WERI-Rb-1 (cell line): ENCODE measurements around the gene TNFRSF9.

Experiments
- DNase-seq: peaks from one replicate; pipeline ENCODE4 v3.0.0-alpha.2; 2020
- H3K27ac ChIP-seq: fragments of 250-450 bp; sonication (Bioruptor Pico); 2 replicates; pipeline ENCODE4 v1.5.1; 2020; ENCODE audit warnings: mild to moderate bottlenecking, moderate library complexity
- H3K27me3 ChIP-seq: fragments of 250-450 bp; sonication (Bioruptor Pico); 2 replicates; pipeline ENCODE4 v1.5.1; 2021; ENCODE audit warnings: mild to moderate bottlenecking, low read depth, moderate library complexity; ENCODE audit not compliant: insufficient read depth, severe bottlenecking
- H3K36me3 ChIP-seq: fragments of 250-450 bp; sonication (Bioruptor Pico); 2 replicates; pipeline ENCODE4 v1.5.1; 2020; ENCODE audit warnings: mild to moderate bottlenecking, moderate library complexity
- H3K4me3 ChIP-seq: 2 replicates; pipeline ENCODE4 v1.5.1; 2011; ENCODE audit warnings: low read depth, mild to moderate bottlenecking, control low read depth, low read length
- H3K9me3 ChIP-seq: fragments of 250-450 bp; sonication (Bioruptor Pico); 2 replicates; pipeline ENCODE4 v1.5.1; 2021; ENCODE audit warnings: mild to moderate bottlenecking, moderate library complexity; ENCODE audit not compliant: severe bottlenecking
- TF ChIP-seq, protein P1 (sequence below): IDR thresholded peaks from 2 replicates; pipeline ENCODE4 v1.5.1; 2011; ENCODE audit warnings: low read depth, mild to moderate bottlenecking, control low read depth, inconsistent platforms, low read length

The TNFRSF9 gene

DNA sequence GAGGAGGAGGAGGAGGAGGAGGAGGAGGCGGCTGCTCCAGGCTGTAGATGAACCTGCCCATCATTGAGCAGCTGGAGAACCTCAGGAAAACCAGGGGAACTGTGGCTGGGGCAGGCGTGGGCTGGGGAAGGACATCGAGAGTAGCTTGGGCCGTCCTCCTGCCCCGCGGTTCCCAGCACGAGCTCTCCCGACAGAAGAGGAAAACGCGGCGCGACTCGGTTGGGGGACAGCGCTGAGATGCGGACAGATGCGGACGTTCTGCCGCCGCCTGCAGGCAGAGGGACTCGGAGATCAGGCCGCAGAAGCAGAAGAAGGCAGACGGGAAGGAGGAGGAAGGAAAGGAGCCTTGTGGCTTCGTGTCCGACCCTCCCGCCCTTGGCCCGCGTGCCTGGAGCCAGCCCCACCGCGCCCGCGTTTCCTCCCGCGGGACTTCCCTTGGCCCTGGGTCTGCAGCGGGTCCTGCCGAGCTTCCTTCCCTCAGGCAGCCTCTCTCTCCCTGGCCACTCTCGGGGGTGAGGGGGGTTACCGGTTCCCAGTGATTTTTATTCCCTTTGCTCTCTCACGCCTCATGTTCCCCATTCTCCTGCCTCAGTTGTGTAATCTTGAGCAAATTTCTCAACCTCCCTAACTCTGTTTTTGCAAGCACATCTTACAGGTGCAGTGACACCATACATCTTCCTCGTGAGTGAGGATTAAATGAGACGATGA lies 1.7 kb upstream of the TNFRSF9 start:
- H3K27me3 ChIP-seq: no peaks in the 10 kb centered on the region

DNA sequence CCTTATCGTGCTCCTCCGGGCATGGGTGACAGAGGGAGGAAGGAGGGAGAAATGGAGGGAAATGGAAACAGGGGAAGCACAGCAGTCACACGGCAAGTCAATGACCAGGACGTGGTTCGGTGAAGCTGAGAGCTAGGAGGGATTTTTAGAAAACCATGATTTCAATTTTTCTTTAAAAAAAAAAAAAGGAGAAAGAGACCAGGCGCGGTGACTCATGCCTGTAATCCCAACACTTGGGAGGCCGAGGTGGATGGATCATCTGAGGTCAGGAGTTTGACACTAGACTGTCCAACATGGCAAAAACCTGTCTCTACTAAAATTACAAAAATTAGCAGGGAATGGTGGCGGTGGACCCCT lies 776 bp upstream of the TNFRSF9 start:
- H3K4me3 ChIP-seq: no peak overlapping the region
- H3K27ac ChIP-seq: no peak overlapping the region
- H3K9me3 ChIP-seq: no peaks in the 10 kb centered on the region
- TF ChIP-seq, protein P1, sequence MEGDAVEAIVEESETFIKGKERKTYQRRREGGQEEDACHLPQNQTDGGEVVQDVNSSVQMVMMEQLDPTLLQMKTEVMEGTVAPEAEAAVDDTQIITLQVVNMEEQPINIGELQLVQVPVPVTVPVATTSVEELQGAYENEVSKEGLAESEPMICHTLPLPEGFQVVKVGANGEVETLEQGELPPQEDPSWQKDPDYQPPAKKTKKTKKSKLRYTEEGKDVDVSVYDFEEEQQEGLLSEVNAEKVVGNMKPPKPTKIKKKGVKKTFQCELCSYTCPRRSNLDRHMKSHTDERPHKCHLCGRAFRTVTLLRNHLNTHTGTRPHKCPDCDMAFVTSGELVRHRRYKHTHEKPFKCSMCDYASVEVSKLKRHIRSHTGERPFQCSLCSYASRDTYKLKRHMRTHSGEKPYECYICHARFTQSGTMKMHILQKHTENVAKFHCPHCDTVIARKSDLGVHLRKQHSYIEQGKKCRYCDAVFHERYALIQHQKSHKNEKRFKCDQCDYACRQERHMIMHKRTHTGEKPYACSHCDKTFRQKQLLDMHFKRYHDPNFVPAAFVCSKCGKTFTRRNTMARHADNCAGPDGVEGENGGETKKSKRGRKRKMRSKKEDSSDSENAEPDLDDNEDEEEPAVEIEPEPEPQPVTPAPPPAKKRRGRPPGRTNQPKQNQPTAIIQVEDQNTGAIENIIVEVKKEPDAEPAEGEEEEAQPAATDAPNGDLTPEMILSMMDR: no peak
- no peak for DNase-seq
- no peaks in the 10 kb centered on the region for H3K36me3 ChIP-seq
- no peaks in the 10 kb centered on the region for H3K27me3 ChIP-seq

More for the DNA sequence above, 1.7 kb upstream of the TNFRSF9 start:
- H3K27ac ChIP-seq: no peak overlapping the region
- peak overlapping the region; percentile 26; the same call in 1 of the 2 replicates for H3K4me3 ChIP-seq
- peak; percentile 45 for DNase-seq
- TF ChIP-seq, protein P1: peak; percentile 48; the same call in 1 of the 2 replicates
- H3K36me3 ChIP-seq: no peaks in the 10 kb centered on the region
- no peaks in the 10 kb centered on the region for H3K9me3 ChIP-seq

DNA sequence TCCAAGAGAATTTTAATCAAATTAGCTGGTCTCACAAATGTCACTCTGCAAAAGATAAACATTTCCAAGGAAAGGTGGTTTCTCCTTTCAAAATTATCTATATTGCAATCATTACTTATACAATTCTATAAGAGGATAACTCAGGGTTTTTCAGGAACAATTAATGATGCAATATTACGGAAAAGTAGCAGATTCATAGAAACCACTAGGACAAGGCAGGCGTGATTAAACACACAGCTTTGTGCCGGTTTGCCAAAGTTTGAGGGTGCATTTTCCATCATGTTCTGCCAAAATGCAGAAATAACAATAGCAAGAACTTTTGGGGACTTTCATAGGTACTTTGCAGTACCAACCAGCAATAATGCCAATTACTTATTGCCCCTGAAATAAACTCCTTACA lies 605 bp downstream of the TNFRSF9 start:
- Histone ChIP-seq H3K36me3 (no peaks in the 10 kb centered on the region), H3K27me3 (no peaks in the 10 kb centered on the region), H3K27ac (no peak overlapping the region), H3K9me3 (no peaks in the 10 kb centered on the region), H3K4me3 (no peak overlapping the region)
- TF ChIP-seq, protein P1: no peak
- DNase-seq: no peak

DNA sequence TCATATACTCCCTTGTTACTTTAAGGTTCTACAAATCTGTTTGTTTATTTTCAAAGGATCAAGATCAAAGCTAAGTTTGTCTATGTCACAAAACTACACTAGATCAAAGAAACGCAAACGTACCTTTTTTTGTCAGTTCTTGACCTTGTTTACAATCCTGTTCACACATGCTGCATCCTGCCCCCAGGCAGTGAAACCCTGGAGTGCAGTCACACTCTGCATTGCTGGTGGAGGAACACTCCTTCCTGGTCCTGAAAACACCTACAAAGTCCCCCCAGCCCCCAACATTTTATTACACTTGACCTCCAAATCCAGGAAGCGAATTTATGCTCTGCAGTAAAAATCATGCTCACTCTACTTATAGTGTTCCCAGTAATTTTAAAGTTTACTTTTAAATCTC lies 2.6 kb downstream of the TNFRSF9 start:
- Histone ChIP-seq H3K27me3 (no peaks in the 10 kb centered on the region), H3K4me3 (no peak overlapping the region), H3K9me3 (no peaks in the 10 kb centered on the region), H3K36me3 (no peaks in the 10 kb centered on the region), H3K27ac (no peak overlapping the region)
- TF ChIP-seq, protein P1: no peak
- no peak for DNase-seq

DNA sequence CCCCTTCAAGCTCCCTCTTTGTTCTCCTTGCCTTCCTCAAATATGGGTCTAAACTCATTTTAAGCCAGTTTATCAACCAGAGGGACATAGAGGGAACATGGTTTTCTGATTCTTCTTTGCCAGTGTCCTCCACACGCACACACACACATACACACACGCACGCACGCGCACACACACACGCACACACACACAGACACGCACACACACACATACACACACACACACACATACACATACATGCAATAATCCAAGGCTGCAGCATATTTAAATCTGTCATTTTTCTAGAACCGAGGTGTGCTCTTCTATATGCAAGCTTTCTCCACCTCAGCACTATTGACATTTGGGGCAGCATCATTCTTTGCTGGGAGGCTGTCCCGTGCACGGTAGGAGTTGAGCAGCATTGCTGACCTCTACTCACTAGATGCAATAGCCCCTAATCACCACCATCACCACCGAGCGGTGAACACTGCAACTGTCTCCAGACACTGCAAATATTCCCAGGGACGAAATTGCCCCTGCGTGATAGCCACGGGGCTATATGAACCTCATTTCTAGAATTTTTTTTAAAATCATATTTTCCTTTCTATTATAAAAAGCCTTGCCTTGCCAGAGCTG lies 8.0 kb downstream of the TNFRSF9 start:
- Histone ChIP-seq H3K9me3 (no peaks in the 10 kb centered on the region), H3K4me3 (no peak overlapping the region), H3K27ac (no peak overlapping the region), H3K27me3 (no peaks in the 10 kb centered on the region), H3K36me3 (no peaks in the 10 kb centered on the region)
- TF ChIP-seq, protein P1: no peak
- DNase-seq: no peak

DNA sequence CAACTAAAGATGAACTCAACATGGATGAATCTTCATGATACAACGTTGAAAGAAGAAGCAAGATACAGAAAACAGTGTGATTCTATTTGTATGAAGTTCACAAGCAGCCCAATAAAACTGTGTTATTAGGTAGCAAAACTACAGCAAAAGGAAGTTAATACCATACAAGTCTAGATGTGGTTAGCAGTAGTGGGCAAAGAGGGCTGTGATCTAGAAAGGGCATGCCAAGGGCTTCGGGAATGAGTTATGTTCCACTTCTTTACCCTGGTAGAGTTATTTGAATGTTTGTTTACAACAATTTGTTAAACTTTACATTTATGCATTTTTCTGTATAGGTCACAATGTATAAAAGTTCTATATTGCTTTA lies 9.2 kb downstream of the TNFRSF9 start:
- H3K27me3 ChIP-seq: no peaks in the 10 kb centered on the region
- TF ChIP-seq, protein P1: no peak
- H3K4me3 ChIP-seq: no peak overlapping the region

More for the DNA sequence above, 9.2 kb downstream of the TNFRSF9 start:
- Histone ChIP-seq H3K27ac (no peak overlapping the region), H3K36me3 (no peaks in the 10 kb centered on the region), H3K9me3 (no peaks in the 10 kb centered on the region)
- DNase-seq: no peak
